Endodermal cell (in vitro differentiated cells): ENCODE results near the gene SLC7A7. TPM values are rescaled to one million over a fixed set of nuclear protein-coding genes. Genes with fewer than 3 reads are reported as not detected.
"Not testable (repeated sequence)": the region's sequence is repeated elsewhere in the genome, so short reads cannot be mapped to it uniquely, and the experiment has no call there.

Source experiments
- DNase-seq: peaks from one replicate; pipeline ENCODE4 v3.0.0-alpha.2; 2017
- H3K27ac ChIP-seq: 2 replicates; pipeline ENCODE4 v1.5.1; 2013; ENCODE audit warnings: mild to moderate bottlenecking, low read depth, low read length, moderate library complexity
- H3K27me3 ChIP-seq: 2 replicates; pipeline ENCODE4 v1.6.1; 2013; ENCODE audit warnings: mild to moderate bottlenecking, low read length, moderate library complexity; ENCODE audit not compliant: insufficient read depth, control insufficient read depth, poor library complexity, severe bottlenecking
- H3K36me3 ChIP-seq: 2 replicates; pipeline ENCODE4 v1.7.0; 2013; ENCODE audit warnings: mild to moderate bottlenecking, low read length, moderate library complexity; ENCODE audit not compliant: control insufficient read depth, insufficient read depth
- H3K4me1 ChIP-seq: one replicate; pipeline ENCODE4 v1.7.0; 2013; ENCODE audit warnings: low read length; ENCODE audit not compliant: control insufficient read depth, insufficient read depth
- H3K4me3 ChIP-seq: 2 replicates; pipeline ENCODE4 v1.5.1; 2013; ENCODE audit warnings: mild to moderate bottlenecking, low read length, moderate library complexity
- H3K9ac ChIP-seq: 2 replicates; pipeline ENCODE4 v1.6.1; 2013; ENCODE audit warnings: mild to moderate bottlenecking, low read length, moderate library complexity; ENCODE audit not compliant: poor library complexity, severe bottlenecking; ENCODE audit errors: extremely low read depth
- H3K9me3 ChIP-seq: 2 replicates; pipeline ENCODE4 v1.6.1; 2013; ENCODE audit warnings: mild to moderate bottlenecking, low read length, moderate library complexity; ENCODE audit not compliant: control insufficient read depth
- H3K27ac Mint-ChIP-seq: 2 replicates; pipeline ENCODE4 v1.8.0; 2020; ENCODE audit warnings: mixed read lengths
- H3K27me3 Mint-ChIP-seq: 2 replicates; pipeline ENCODE4 v1.8.0; 2021; ENCODE audit warnings: mild to moderate bottlenecking, mixed read lengths; ENCODE audit not compliant: insufficient read depth
- H3K36me3 Mint-ChIP-seq: 2 replicates; pipeline ENCODE4 v1.8.0; 2020; ENCODE audit warnings: low read depth, mixed read lengths
- H3K4me1 Mint-ChIP-seq: 2 replicates; pipeline ENCODE4 v1.8.0; 2020; ENCODE audit warnings: mixed read lengths
- H3K4me3 Mint-ChIP-seq: 2 replicates; pipeline ENCODE4 v1.8.0; 2020; ENCODE audit warnings: mild to moderate bottlenecking, moderate library complexity, mixed read lengths
- H3K9me3 Mint-ChIP-seq: 2 replicates; pipeline ENCODE4 v1.8.0; 2020; ENCODE audit warnings: mild to moderate bottlenecking, mixed read lengths
- CTCF ChIP-seq: fragments of 200-600 bp; sonication (generic); conservative IDR thresholded peaks from 2 replicates; pipeline ENCODE4 v1.5.0; 2021; ENCODE audit warnings: antibody characterized with exemption, mild to moderate bottlenecking
- WGBS, 2 experiments: methylation state at CpG; one replicate each; pipeline versions ENCODE4 v1.1.5 to v1.1.7; 2013; ENCODE audit warnings: missing lambda C conversion rate in 2 of 2, mixed read lengths in 1 of 2; ENCODE audit not compliant: insufficient coverage in 1 of 2, insufficient read length in 1 of 2; 5-methylcytosine and 5-hydroxymethylcytosine counted together
- total RNA-seq, 2 donors: library from RNA; stranded (reverse); fragmentation: NEBNext Ultra II Directional in 1 of 2; extraction: Animal tissue kit (Norgen Biotek cat#: 25700) in 1 of 2; gene quantifications; 2 replicates in 1 of 2; 3 replicates in 1 of 2; pipeline ENCODE4 v1.2.1, GENCODE V29; 2021

The SLC7A7 gene
- total RNA-seq, 2 donors from 2014 or later, result 16.7 to 17.0 TPM

DNA sequence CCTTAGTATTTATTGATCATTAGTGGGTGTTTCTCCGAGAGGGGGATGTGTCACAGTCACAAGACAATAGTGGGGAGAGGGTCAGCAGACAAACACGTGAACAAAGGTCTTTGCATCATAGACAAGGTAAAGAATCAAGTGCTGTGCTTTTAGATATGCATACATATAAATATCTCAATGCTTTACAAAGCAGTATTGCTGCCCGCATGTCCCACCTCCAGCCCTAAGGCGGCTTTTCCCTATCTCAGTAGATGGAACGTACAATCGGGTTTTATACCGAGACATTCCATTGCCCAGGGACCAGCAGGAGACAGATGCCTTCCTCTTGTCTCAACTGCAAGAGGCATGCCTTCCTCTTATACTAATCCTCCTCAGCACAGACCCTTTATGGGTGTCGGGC lies 90.4 kb downstream of the SLC7A7 start:
- H3K4me1 ChIP-seq, H3K27me3 ChIP-seq, H3K9ac ChIP-seq, H3K4me3 Mint-ChIP-seq, H3K36me3 Mint-ChIP-seq, H3K9me3 ChIP-seq, H3K27ac ChIP-seq, H3K27ac Mint-ChIP-seq, H3K4me3 ChIP-seq, DNase-seq, H3K36me3 ChIP-seq, H3K9me3 Mint-ChIP-seq: not testable (repeated sequence)
- 90% methylated on average over 7 of the region's 8 CpGs; no CpG with 5 or more reads in 1 of the 2 experiments for WGBS, 2 experiments
- Mint-ChIP-seq H3K4me1 (peaks cover 12% of the 10 kb centered on the region), H3K27me3 (peaks cover 10% of the 10 kb centered on the region)

- no peaks in the 10 kb centered on the region for H3K27me3 ChIP-seq
- H3K27ac ChIP-seq, result no peak overlapping the region
- Mint-ChIP-seq H3K27ac (no peak overlapping the region), H3K36me3 (no peaks in the 10 kb centered on the region), H3K4me3 (no peak overlapping the region), H3K9me3 (peaks cover 4% of the 10 kb centered on the region), H3K27me3 (peaks cover 10% of the 10 kb centered on the region), H3K4me1 (peaks cover 12% of the 10 kb centered on the region)
- 100% methylated on average over 1 of the region's 1 CpG for WGBS, 2 experiments
- no peak overlapping the region for H3K9ac ChIP-seq
- H3K9me3 ChIP-seq, result peaks cover 8% of the 10 kb centered on the region
- no peak for DNase-seq
- peaks cover 3% of the 10 kb centered on the region for H3K4me1 ChIP-seq
- no peaks in the 10 kb centered on the region for H3K36me3 ChIP-seq
- H3K4me3 ChIP-seq, result no peak overlapping the region
- TF ChIP-seq CTCF, result no peak
These were observed 91.4 kb downstream of the SLC7A7 start for GRCh38 chr14:22723815-22724214.

Other genes with a start within 250 kb of the SLC7A7 start
- gene DAD1, start 226.2 kb downstream of the SLC7A7 start, total RNA-seq, result 100 to 1,000 TPM; 176 to 193 TPM
- 10 to 100 TPM; 68.3 to 77.7 TPM for gene ABHD4, start 217.1 kb downstream of the SLC7A7 start, total RNA-seq
- gene OR6J1, start 171.1 kb downstream of the SLC7A7 start, total RNA-seq, result not detected
- gene OXA1L, start 48.7 kb downstream of the SLC7A7 start, total RNA-seq, result 100 to 1,000 TPM; 114 TPM
- gene MRPL52, start 14.5 kb upstream of the SLC7A7 start, total RNA-seq, result 100 to 1,000 TPM; 192 to 204 TPM
- gene MMP14, start 21.1 kb upstream of the SLC7A7 start, total RNA-seq, result 100 to 1,000 TPM; 181 to 220 TPM
- gene LRP10, start 56.3 kb upstream of the SLC7A7 start, total RNA-seq, result 10 to 100 TPM; 28.9 to 41.5 TPM
- gene REM2, start 67.8 kb upstream of the SLC7A7 start, total RNA-seq, result 1 to 10 TPM in 1 of 2 donors, under 1 TPM in 1; 0.77 to 1.2 TPM
- gene RBM23, start 103.7 kb upstream of the SLC7A7 start, total RNA-seq, result 10 to 100 TPM; 52.0 to 68.6 TPM
- gene PRMT5, start 113.9 kb upstream of the SLC7A7 start, total RNA-seq, result 100 to 1,000 TPM; 111 to 112 TPM
- gene HAUS4, start 141.7 kb upstream of the SLC7A7 start, total RNA-seq, result 10 to 100 TPM; 43.2 to 57.1 TPM
- 10 to 100 TPM; 34.2 to 51.4 TPM for gene AJUBA, start 167.1 kb upstream of the SLC7A7 start, total RNA-seq
- 1 to 10 TPM; 7.0 to 9.4 TPM for gene C14orf93, start 194.7 kb upstream of the SLC7A7 start, total RNA-seq
- gene PSMB5, start 219.5 kb upstream of the SLC7A7 start, total RNA-seq, result 100 to 1,000 TPM; 227 to 257 TPM
- not detected for gene PSMB11, start 226.8 kb upstream of the SLC7A7 start, total RNA-seq
- gene CDH24, start 242.1 kb upstream of the SLC7A7 start, total RNA-seq, result 10 to 100 TPM; 16.9 to 17.2 TPM